Subcutaneous abdominal adipose tissue (tissue), 5 donors: ENCODE results near the gene PPFIBP2.
A peak's percentile ranks its signal among the peaks of the same experiment; 100 is the strongest.

Experiments used
- H3K27ac ChIP-seq: one replicate; pipeline ENCODE4 v1.7.0; 2013; ENCODE audit warnings: low read depth, mild to moderate bottlenecking, inconsistent platforms, low read length, moderate library complexity
- H3K27me3 ChIP-seq, 5 donors: one replicate each; pipeline ENCODE4 v1.7.0; 2013; ENCODE audit warnings: low read length in 5 of 5, inconsistent platforms in 1 of 5; ENCODE audit not compliant: control insufficient read depth in 5 of 5, insufficient read depth in 4 of 5
- H3K36me3 ChIP-seq, 5 donors: one replicate each; pipeline ENCODE4 v1.7.0; 2013; ENCODE audit warnings: low read length in 5 of 5; ENCODE audit not compliant: control insufficient read depth in 5 of 5, insufficient read depth in 5 of 5
- H3K4me1 ChIP-seq, 5 donors: one replicate each; pipeline ENCODE4 v1.7.0; 2013; ENCODE audit warnings: low read length in 5 of 5, mild to moderate bottlenecking in 3 of 5, moderate library complexity in 1 of 5; ENCODE audit not compliant: control insufficient read depth in 5 of 5, insufficient read depth in 5 of 5
- H3K4me3 ChIP-seq, 5 donors: one replicate each; pipeline ENCODE4 v1.7.0; 2013; ENCODE audit warnings: low read length in 5 of 5, low read depth in 1 of 5
- H3K9ac ChIP-seq, 5 donors: one replicate each; pipeline ENCODE4 v1.7.0; 2013; ENCODE audit warnings: low read length in 5 of 5, mild to moderate bottlenecking in 4 of 5, moderate library complexity in 3 of 5
- H3K9me3 ChIP-seq, 5 donors: one replicate each; pipeline ENCODE4 v1.7.0; 2013; ENCODE audit warnings: low read length in 5 of 5; ENCODE audit not compliant: control insufficient read depth in 5 of 5
- donor health status: healthy.
- donor health status: healthy.
- donor health status: healthy.
- donor health status: healthy.
- donor health status: healthy.

The PPFIBP2 gene

GRCh38 chr11:7559398-7560283 is 45.8 kb downstream of the PPFIBP2 start:
- Histone ChIP-seq H3K4me1 (peaks cover 0 to 27% (median 16%) of the 10 kb centered on the region in 5 donors), H3K36me3 (no peaks in the 10 kb centered on the region), H3K9ac (no peak overlapping the region), H3K4me3 (no peak overlapping the region), H3K9me3 (no peaks in the 10 kb centered on the region), H3K27me3 (no peaks in the 10 kb centered on the region), H3K27ac (no peak overlapping the region)

DNA sequence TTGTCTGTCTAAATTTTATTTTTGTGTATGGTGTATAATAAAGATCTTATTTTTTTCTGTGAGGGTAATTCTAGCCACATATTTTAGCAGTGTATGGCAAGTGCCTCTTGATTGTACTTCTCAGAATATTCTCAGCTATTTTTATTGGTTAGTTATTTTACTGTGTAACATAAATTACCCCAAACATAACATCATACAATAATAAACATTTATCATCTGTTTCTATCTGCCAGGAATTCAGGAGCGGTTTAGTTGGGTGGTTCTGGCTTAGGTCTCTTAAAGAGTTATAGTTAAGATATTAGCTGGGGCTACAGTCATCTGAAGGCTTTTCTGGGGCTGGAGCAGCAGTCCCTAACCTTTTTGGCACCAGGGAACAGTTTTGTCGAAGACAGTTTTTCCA is 47.8 kb downstream of the PPFIBP2 start:
- Histone ChIP-seq H3K4me1 (peaks cover 0 to 19% (median 8%) of the 10 kb centered on the region in 5 donors), H3K4me3 (no peak overlapping the region), H3K27me3 (no peaks in the 10 kb centered on the region), H3K9me3 (no peaks in the 10 kb centered on the region), H3K9ac (no peak overlapping the region), H3K36me3 (peaks cover 0 to 8% (median 4%) of the 10 kb centered on the region in 5 donors), H3K27ac (no peak overlapping the region)

GRCh38 chr11:7563281-7563680 is 49.5 kb downstream of the PPFIBP2 start:
- peaks cover 0 to 13% (median 4%) of the 10 kb centered on the region in 5 donors for H3K36me3 ChIP-seq
- peaks cover 0 to 19% (median 8%) of the 10 kb centered on the region in 5 donors for H3K4me1 ChIP-seq
- H3K4me3 ChIP-seq, result no peak overlapping the region
- no peaks in the 10 kb centered on the region for H3K9me3 ChIP-seq
- H3K9ac ChIP-seq, result peak overlapping the region in 1 of 5 donors; percentile 6
- no peak overlapping the region for H3K27ac ChIP-seq
- no peaks in the 10 kb centered on the region for H3K27me3 ChIP-seq

- no peak overlapping the region for H3K4me3 ChIP-seq
Measured at GRCh38 chr11:7564803-7565202, 51.0 kb downstream of the PPFIBP2 start.

DNA sequence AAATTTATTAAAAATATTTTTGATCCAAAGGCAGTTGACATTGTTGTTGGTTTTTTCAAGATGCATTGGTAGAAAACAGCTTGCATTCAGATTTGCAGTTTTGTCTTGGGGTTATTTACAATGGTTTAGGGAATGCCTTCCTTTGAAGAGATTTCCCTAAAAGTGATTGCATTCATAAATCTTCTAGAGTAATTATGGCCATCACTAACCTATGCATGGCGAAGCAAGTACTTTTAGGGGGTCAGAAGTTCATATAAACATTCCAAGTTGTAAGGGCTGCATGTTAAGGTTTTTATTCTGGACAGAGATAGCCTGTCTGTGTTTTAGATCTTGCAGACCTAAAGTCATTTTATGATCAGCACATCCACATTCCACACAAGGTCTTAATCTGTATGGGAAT is 53.5 kb downstream of the PPFIBP2 start:
- no peaks in the 10 kb centered on the region for H3K9me3 ChIP-seq
- H3K36me3 ChIP-seq, result peaks cover 0 to 18% (median 4%) of the 10 kb centered on the region in 5 donors
- H3K27ac ChIP-seq, result no peak overlapping the region
- peaks cover 8 to 24% (median 21%) of the 10 kb centered on the region in 5 donors for H3K4me1 ChIP-seq
- H3K4me3 ChIP-seq, result no peak overlapping the region
- no peak overlapping the region for H3K9ac ChIP-seq
- no peaks in the 10 kb centered on the region for H3K27me3 ChIP-seq

More at GRCh38 chr11:7564803-7565202, 51.0 kb downstream of the PPFIBP2 start:
- H3K9me3 ChIP-seq, result no peaks in the 10 kb centered on the region
- no peak overlapping the region for H3K27ac ChIP-seq
- peaks cover 0 to 15% (median 4%) of the 10 kb centered on the region in 5 donors for H3K36me3 ChIP-seq
- H3K9ac ChIP-seq, result no peak overlapping the region
- peaks cover 0 to 22% (median 7%) of the 10 kb centered on the region in 5 donors for H3K4me1 ChIP-seq
- H3K27me3 ChIP-seq, result no peaks in the 10 kb centered on the region

GRCh38 chr11:7569044-7569443 is 55.2 kb downstream of the PPFIBP2 start:
- Histone ChIP-seq H3K4me1 (peaks cover 11 to 42% (median 37%) of the 10 kb centered on the region in 5 donors), H3K9ac (no peak overlapping the region), H3K36me3 (peaks cover 0 to 18% (median 4%) of the 10 kb centered on the region in 5 donors), H3K27ac (no peak overlapping the region), H3K9me3 (no peaks in the 10 kb centered on the region), H3K27me3 (no peaks in the 10 kb centered on the region), H3K4me3 (no peak overlapping the region)

- Histone ChIP-seq H3K27me3 (no peaks in the 10 kb centered on the region), H3K4me3 (no peak overlapping the region), H3K4me1 (peaks cover 11 to 54% (median 44%) of the 10 kb centered on the region in 5 donors), H3K9ac (no peak overlapping the region), H3K36me3 (peaks cover 0 to 18% (median 4%) of the 10 kb centered on the region in 5 donors), H3K27ac (no peak overlapping the region), H3K9me3 (no peaks in the 10 kb centered on the region)
Measured at GRCh38 chr11:7570241-7570640, 56.4 kb downstream of the PPFIBP2 start.

GRCh38 chr11:7570938-7571521 is 57.2 kb downstream of the PPFIBP2 start:
- Histone ChIP-seq H3K27me3 (peaks cover 0 to 3% (median 0%) of the 10 kb centered on the region in 5 donors), H3K36me3 (peaks cover 0 to 10% (median 0%) of the 10 kb centered on the region in 5 donors), H3K4me1 (peaks cover 11 to 62% (median 51%) of the 10 kb centered on the region in 5 donors), H3K4me3 (no peak overlapping the region), H3K9me3 (no peaks in the 10 kb centered on the region), H3K27ac (no peak overlapping the region), H3K9ac (no peak overlapping the region)

DNA sequence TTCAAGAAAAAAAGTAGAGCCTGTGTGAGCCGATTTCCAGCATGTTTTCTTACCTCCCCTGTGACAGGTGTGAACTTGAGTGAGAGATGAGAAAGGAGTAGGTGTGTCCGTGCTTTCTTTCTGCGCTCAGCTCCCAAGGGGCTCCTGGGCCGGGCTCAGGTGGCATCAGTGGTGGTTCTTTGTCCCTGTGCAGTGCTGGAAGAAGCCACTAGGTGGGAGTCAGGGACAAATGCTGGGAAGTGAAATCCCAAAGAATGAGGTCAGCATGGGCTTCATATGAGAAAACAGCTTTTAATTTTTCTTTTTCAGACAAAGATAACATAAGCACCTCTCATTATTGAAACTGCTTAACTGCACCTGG is 57.8 kb downstream of the PPFIBP2 start:
- peak overlapping the region; percentile 80 for H3K27ac ChIP-seq
- peaks cover 0 to 10% (median 0%) of the 10 kb centered on the region in 5 donors for H3K36me3 ChIP-seq
- peaks cover 0 to 3% (median 0%) of the 10 kb centered on the region in 5 donors for H3K27me3 ChIP-seq
- H3K4me1 ChIP-seq, result peaks cover 11 to 67% (median 57%) of the 10 kb centered on the region in 5 donors
- H3K9me3 ChIP-seq, result no peaks in the 10 kb centered on the region
- peak overlapping the region in 1 of 5 donors; percentile 26 for H3K9ac ChIP-seq
- no peak overlapping the region for H3K4me3 ChIP-seq
